GM19351 (cell line): Measurements from ENCODE around the gene TLR2.
A peak's percentile ranks its signal among the peaks of the same experiment; 100 is the strongest.

ENCODE experiments used
- ATAC-seq: cut with Tn5 transposase; IDR thresholded peaks from one replicate; pipeline ENCODE4 v1.9.1; 2021; ENCODE audit warnings: mild to moderate bottlenecking, moderate library complexity; ENCODE audit not compliant: unreplicated experiment

Gene TLR2

GRCh38 chr4:153729895-153730294, 45.8 kb downstream of the TLR2 start:
- peak; percentile 32 for ATAC-seq

- no peak for ATAC-seq
Observed at GRCh38 chr4:153731239-153731638, 47.2 kb downstream of the TLR2 start.

- ATAC-seq: peak; percentile 76
Observed at GRCh38 chr4:153733751-153734448, 49.8 kb downstream of the TLR2 start.

- ATAC-seq: no peak
Observed at GRCh38 chr4:153735906-153736461, 51.9 kb downstream of the TLR2 start.

- ATAC-seq: no peak
Observed at GRCh38 chr4:153741541-153741940, 57.5 kb downstream of the TLR2 start.

- ATAC-seq: no peak
Observed at GRCh38 chr4:153745651-153746050, 61.6 kb downstream of the TLR2 start.

GRCh38 chr4:153747406-153747955, 63.4 kb downstream of the TLR2 start:
- no peak for ATAC-seq

- no peak for ATAC-seq
Observed at GRCh38 chr4:153748378-153748777, 64.3 kb downstream of the TLR2 start.

- ATAC-seq: peak; percentile 95
Observed at GRCh38 chr4:153750197-153750817, 66.2 kb downstream of the TLR2 start.

GRCh38 chr4:153755186-153755585, 71.1 kb downstream of the TLR2 start:
- no peak for ATAC-seq
